ENCODE measurements around the gene NRG3. TPM values are rescaled to one million over a fixed set of nuclear protein-coding genes. Genes with fewer than 3 reads are reported as not detected.

NRG3 gene
- total and polyA plus RNA-seq, 7 donors, result 0.03 to 0.10 TPM; not detected in 5

DNA sequence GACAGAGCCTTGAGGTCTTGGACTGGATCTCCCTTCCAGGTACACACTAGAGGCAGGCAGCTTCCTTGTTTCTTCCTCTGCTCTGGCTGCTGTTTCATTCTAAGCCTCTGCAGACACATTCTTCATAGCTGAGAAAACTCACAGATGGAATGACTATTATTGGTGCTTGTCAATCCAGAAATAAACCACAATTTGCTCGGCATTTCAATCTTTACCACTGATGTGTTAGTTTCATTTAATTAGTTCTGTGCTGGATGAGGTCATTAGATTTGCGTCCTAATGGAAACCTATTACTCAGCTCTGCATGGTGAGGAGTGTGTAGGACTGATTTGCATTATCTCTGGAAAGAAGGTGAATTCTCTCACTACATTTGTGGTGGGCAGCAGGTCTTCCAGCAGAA lies 392.5 kb downstream of the NRG3 start:
- Histone ChIP-seq H3K27me3 (ENCODE audit: insufficient read depth in 3 of 3, low read length in 2 of 3) (no peaks in the 10 kb centered on the region), H3K27ac (no peak overlapping the region), H3K9me3 (no peaks in the 10 kb centered on the region), H3K4me3 (no peak overlapping the region), H3K36me3 (ENCODE audit: insufficient read depth in 1 of 2, low read depth in 1 of 2) (no peaks in the 10 kb centered on the region), H3K4me1 (no peaks in the 10 kb centered on the region)
- TF ChIP-seq, protein P1, sequence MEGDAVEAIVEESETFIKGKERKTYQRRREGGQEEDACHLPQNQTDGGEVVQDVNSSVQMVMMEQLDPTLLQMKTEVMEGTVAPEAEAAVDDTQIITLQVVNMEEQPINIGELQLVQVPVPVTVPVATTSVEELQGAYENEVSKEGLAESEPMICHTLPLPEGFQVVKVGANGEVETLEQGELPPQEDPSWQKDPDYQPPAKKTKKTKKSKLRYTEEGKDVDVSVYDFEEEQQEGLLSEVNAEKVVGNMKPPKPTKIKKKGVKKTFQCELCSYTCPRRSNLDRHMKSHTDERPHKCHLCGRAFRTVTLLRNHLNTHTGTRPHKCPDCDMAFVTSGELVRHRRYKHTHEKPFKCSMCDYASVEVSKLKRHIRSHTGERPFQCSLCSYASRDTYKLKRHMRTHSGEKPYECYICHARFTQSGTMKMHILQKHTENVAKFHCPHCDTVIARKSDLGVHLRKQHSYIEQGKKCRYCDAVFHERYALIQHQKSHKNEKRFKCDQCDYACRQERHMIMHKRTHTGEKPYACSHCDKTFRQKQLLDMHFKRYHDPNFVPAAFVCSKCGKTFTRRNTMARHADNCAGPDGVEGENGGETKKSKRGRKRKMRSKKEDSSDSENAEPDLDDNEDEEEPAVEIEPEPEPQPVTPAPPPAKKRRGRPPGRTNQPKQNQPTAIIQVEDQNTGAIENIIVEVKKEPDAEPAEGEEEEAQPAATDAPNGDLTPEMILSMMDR (IDR thresholded peaks at IDR 0.05), result no peak
- 72 to 84% (median 72%) methylated on average over 2 of the region's 2 CpGs for WGBS, 3 donors
- DNase-seq (no peak), ATAC-seq (no peak)
- intact Hi-C loops (cut with DNase I), result no loop called here

DNA sequence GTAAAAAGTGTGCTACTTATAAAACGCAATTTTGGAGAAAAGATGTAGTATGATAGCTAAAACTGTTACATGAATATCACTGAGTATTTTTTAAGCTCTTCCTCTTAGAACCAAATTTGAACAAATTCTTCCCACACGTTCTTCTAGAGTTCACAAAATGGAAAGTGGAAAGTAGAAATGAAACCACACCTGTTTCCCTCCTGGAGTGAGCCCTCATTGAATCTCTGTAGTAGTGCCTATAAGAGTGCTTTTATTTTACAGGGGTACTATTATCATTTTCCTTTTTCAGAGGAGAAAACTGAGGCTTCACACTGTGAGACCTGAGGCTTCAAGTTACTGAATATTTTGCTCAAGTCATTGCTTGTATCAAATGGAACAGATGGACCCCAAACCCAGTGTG lies 393.0 kb downstream of the NRG3 start:
- TF ChIP-seq, protein P1 (IDR thresholded peaks at IDR 0.05), result no peak
- WGBS, 3 donors, result 74 to 75% (median 75%) methylated on average over 2 of the region's 2 CpGs
- no peaks in the 10 kb centered on the region for H3K36me3 ChIP-seq (ENCODE audit: insufficient read depth in 1 of 2, low read depth in 1 of 2)
- intact Hi-C loops (cut with DNase I), result no loop called here
- no peak for ATAC-seq
- H3K4me1 ChIP-seq, result no peaks in the 10 kb centered on the region
- no peak overlapping the region for H3K27ac ChIP-seq
- H3K4me3 ChIP-seq, result no peak overlapping the region
- no peak for DNase-seq
- H3K27me3 ChIP-seq (ENCODE audit: insufficient read depth in 3 of 3, low read length in 2 of 3), result no peaks in the 10 kb centered on the region
- H3K9me3 ChIP-seq, result no peaks in the 10 kb centered on the region

DNA sequence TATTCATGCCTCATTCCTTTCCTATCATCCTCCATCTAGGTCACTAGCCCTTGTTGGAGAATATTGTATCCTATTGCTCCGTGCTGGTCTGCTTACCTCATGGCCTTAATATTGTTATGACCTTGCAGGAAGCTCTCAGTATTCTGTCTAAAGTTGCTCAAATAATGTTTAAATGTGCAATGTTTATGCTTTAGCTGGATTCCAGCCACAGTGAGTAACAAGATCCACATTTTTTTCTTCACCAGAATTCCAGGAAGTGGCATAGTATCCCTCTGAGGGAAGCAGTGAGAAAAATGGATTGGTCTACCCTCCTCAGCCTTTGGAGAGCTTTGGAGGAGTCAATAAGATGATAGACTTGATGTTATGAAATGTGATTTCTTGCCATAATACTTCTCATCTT lies 402.6 kb downstream of the NRG3 start:
- WGBS, 3 donors, result 72 to 89% (median 82%) methylated on average over 1 of the region's 1 CpG
- no peak for DNase-seq
- no peaks in the 10 kb centered on the region for H3K27me3 ChIP-seq (ENCODE audit: insufficient read depth in 3 of 3, low read length in 2 of 3)
- TF ChIP-seq, protein P1 (IDR thresholded peaks at IDR 0.05), result no peak
- ATAC-seq, result no peak
- intact Hi-C loops (cut with DNase I), result no loop called here
- H3K4me3 ChIP-seq, result no peak overlapping the region
- no peaks in the 10 kb centered on the region for H3K4me1 ChIP-seq
- H3K36me3 ChIP-seq (ENCODE audit: insufficient read depth in 1 of 2, low read depth in 1 of 2), result no peaks in the 10 kb centered on the region
- no peaks in the 10 kb centered on the region for H3K9me3 ChIP-seq
- no peak overlapping the region for H3K27ac ChIP-seq

DNA sequence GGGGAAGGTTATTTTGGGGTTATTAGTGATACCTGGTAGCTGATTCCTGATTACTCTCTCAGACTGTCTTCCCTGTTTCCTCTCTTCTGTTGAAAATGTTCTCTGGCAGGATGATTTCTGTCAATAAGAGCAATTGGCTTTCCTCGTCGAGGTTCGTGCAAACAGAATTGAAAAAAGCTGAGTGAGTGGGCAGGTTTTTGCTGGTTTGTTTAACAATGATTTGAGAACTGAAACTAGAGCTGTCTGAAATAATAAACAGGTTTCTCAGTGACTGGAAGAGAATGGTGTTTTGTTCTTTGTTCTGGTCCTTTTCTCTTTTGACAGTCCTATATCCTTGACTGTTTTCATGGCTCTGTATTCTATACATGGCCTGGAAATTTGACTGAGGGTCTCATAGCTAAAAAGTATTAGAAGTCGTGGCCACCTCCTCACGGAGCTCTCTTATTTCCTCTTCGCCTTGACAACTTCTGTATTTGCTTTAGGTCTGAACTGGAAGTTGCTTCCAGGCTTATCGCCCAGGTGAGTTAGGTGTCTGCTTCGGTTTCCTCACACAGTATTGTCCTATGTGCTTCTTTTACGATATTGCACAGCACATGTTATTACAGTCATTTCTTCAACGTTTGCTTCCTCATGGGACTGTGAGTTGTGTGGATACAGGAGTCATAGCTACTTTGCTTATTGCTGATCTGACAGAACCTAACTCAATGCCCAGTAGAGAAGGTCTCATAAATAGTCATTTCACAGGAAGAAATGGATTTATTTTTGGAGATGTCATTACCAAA lies 403.6 kb downstream of the NRG3 start:
- intact Hi-C loops (cut with DNase I), result no loop called here
- TF ChIP-seq, protein P1 (IDR thresholded peaks at IDR 0.05), result no peak
- H3K9me3 ChIP-seq, result no peaks in the 10 kb centered on the region
- H3K4me3 ChIP-seq, result no peak overlapping the region
- H3K27ac ChIP-seq, result no peak overlapping the region
- WGBS, 3 donors, result 76 to 85% (median 80%) methylated on average over 10 of the region's 10 CpGs
- H3K27me3 ChIP-seq (ENCODE audit: insufficient read depth in 3 of 3, low read length in 2 of 3), result no peaks in the 10 kb centered on the region
- no peaks in the 10 kb centered on the region for H3K36me3 ChIP-seq (ENCODE audit: insufficient read depth in 1 of 2, low read depth in 1 of 2)
- no peak for DNase-seq
- H3K4me1 ChIP-seq, result no peaks in the 10 kb centered on the region
- no peak for ATAC-seq
